HepG2 (cell line): ENCODE data around the gene RNF183. TPM values are rescaled to one million over a fixed set of nuclear protein-coding genes. Genes with fewer than 3 reads are reported as not detected.

Experiments
- ATAC-seq: fragments of 200-7000 bp; cut with Tn5 transposase; 3 replicates; pipeline ENCODE4 v1.9.1; 2020; ENCODE audit warnings: mild to moderate bottlenecking, moderate library complexity
- BruUV-seq: library from RNA; stranded (reverse); fragments of 400-500 nt; replicated peaks from 2 replicates; lab custom pipeline; 2021; lab: Mats Ljungman, UMichigan
- CTCF ChIA-PET: fragments of 300-600 bp; formaldehyde crosslinking; extraction: SDS; loops from one replicate; lab custom pipeline; 2021; ENCODE audit warnings: low total read pairs, inconsistent platforms, low intra/inter-chr PET ratio; lab: Yijun Ruan, JAX
- POLR2A ChIA-PET: fragments of 350-600 bp; sonication (Branson Sonifier 250); formaldehyde crosslinking; loops from one replicate; lab custom pipeline; 2020; ENCODE audit warnings: antibody characterized with exemption, inconsistent platforms; lab: Yijun Ruan, JAX
- DNase-seq: peaks from one replicate; pipeline ENCODE4 v3.0.0-alpha.2; 2015; ENCODE audit warnings: low spot score
- FAIRE-seq: peaks from 3 replicates; lab custom pipeline; 2011; peaks lifted over from hg19 to GRCh38; lab: Jason Lieb, UNC
- H2AFZ ChIP-seq: one replicate; pipeline ENCODE4 v1.6.1; 2011; ENCODE audit warnings: low read length, inconsistent platforms
- H3K27ac ChIP-seq: fragments of 300-600 bp; 3 replicates; pipeline ENCODE4 v1.8.0; 2011; ENCODE audit warnings: mixed run types, mild to moderate bottlenecking, mixed read lengths, low read length, inconsistent platforms; ENCODE audit not compliant: insufficient read depth; ENCODE audit errors: extremely low read length
- H3K27me3 ChIP-seq, 2 experiments: fragments of 200-600 bp in 1 of 2; 2 replicates in 1 of 2; 3 replicates in 1 of 2; pipeline versions ENCODE4 v1.6.0 to v1.8.0; 2011; ENCODE audit warnings: low read length in 2 of 2, mild to moderate bottlenecking in 2 of 2, moderate library complexity in 2 of 2, inconsistent platforms in 1 of 2; ENCODE audit not compliant: insufficient read depth in 2 of 2, control insufficient read depth in 1 of 2
- H3K36me3 ChIP-seq, 2 experiments: fragments of 200-600 bp in 1 of 2; replicated peaks in 1 of 2; 2 replicates in 1 of 2; 3 replicates in 1 of 2; pipeline versions ENCODE4 v1.5.1 to v1.8.0; 2011; ENCODE audit warnings: low read length in 2 of 2, inconsistent platforms in 1 of 2; ENCODE audit not compliant: insufficient read depth in 2 of 2, control insufficient read depth in 1 of 2
- H3K4me1 ChIP-seq: 2 replicates; pipeline ENCODE4 v1.5.1; 2012; ENCODE audit warnings: low read length, inconsistent platforms; ENCODE audit not compliant: insufficient read depth
- H3K4me2 ChIP-seq: 2 replicates; pipeline ENCODE4 v1.6.0; 2011; ENCODE audit warnings: low read depth, low read length, inconsistent platforms
- H3K4me3 ChIP-seq, 3 experiments: fragments of 200-600 bp in 1 of 3; sonication (generic), shearing (Covaris generic) in 1 of 3; replicated peaks in 1 of 3; 2 replicates each; pipeline ENCODE4 v1.5.1; 2011 to 2016; ENCODE audit warnings: low read length in 3 of 3, inconsistent platforms in 2 of 3, low read depth in 2 of 3, mild to moderate bottlenecking in 2 of 3, control low read depth in 1 of 3, mixed read lengths in 1 of 3; ENCODE audit not compliant: insufficient read depth in 1 of 3
- H3K79me2 ChIP-seq: one replicate; pipeline ENCODE4 v1.6.1; 2011; ENCODE audit warnings: low read length, inconsistent platforms; ENCODE audit not compliant: insufficient read depth
- H3K9ac ChIP-seq: 2 replicates; pipeline ENCODE4 v1.6.0; 2011; ENCODE audit warnings: mild to moderate bottlenecking, low read depth, low read length, inconsistent platforms; ENCODE audit not compliant: insufficient read depth
- H3K9me3 ChIP-seq: 2 replicates; pipeline ENCODE4 v1.5.1; 2012; ENCODE audit warnings: mild to moderate bottlenecking, low read length
- H4K20me1 ChIP-seq: 2 replicates; pipeline ENCODE4 v1.6.0; 2011; ENCODE audit warnings: inconsistent platforms, mild to moderate bottlenecking, low read length, moderate library complexity; ENCODE audit not compliant: insufficient read depth
- ATAD3A ChIP-seq: sonication (generic); formaldehyde crosslinking; IDR thresholded peaks from 2 replicates; pipeline ENCODE4 v1.4.0; 2020; ENCODE audit warnings: missing genetic modification reagents
- CBX1 ChIP-seq: IDR thresholded peaks from one replicate; pipeline ENCODE4 v1.6.1; 2016; ENCODE audit warnings: antibody characterized with exemption, low read depth
- ELF3 ChIP-seq: IDR thresholded peaks from 2 replicates; pipeline ENCODE4 v1.6.1; 2016; ENCODE audit warnings: missing genetic modification reagents, missing compliant biosample characterization
- NCOR1 ChIP-seq: fragments of 200-600 bp; sonication (generic); IDR thresholded peaks from 2 replicates; pipeline ENCODE4 v1.7.0; 2017; ENCODE audit warnings: antibody characterized with exemption, low read length, borderline replicate concordance
- POLR2A ChIP-seq, 2 experiments: IDR thresholded peaks; 2 replicates each; pipeline ENCODE4 v1.6.1; 2011; ENCODE audit warnings: low read depth in 2 of 2, low read length in 2 of 2, mild to moderate bottlenecking in 1 of 2, moderate library complexity in 1 of 2; ENCODE audit not compliant: insufficient read depth in 1 of 2
- RFXANK ChIP-seq: IDR thresholded peaks from 2 replicates; pipeline ENCODE4 v1.6.1; 2016
- SMARCE1 ChIP-seq: fragments of 450-650 bp; IDR thresholded peaks from 2 replicates; pipeline ENCODE4 v1.6.1; 2017; ENCODE audit warnings: borderline replicate concordance
- ZFY ChIP-seq: sonication (generic); formaldehyde crosslinking; IDR thresholded peaks from 2 replicates; pipeline ENCODE4 v1.4.0; 2020; ENCODE audit warnings: missing genetic modification reagents
- ZKSCAN5 ChIP-seq: sonication (generic); formaldehyde crosslinking; IDR thresholded peaks from 2 replicates; pipeline ENCODE4 v1.5.1; 2020; ENCODE audit warnings: mild to moderate bottlenecking, missing genetic modification reagents
- ZNF326 ChIP-seq: sonication (generic); formaldehyde crosslinking; IDR thresholded peaks from 2 replicates; pipeline ENCODE4 v1.4.0; 2020; ENCODE audit warnings: missing genetic modification reagents, borderline replicate concordance
- ZNF709 ChIP-seq: sonication (generic); formaldehyde crosslinking; IDR thresholded peaks from 2 replicates; pipeline ENCODE4 v1.5.0; 2020; ENCODE audit warnings: mild to moderate bottlenecking, missing genetic modification reagents
- ZNF766 ChIP-seq: sonication (generic); formaldehyde crosslinking; IDR thresholded peaks from 2 replicates; pipeline ENCODE4 v1.5.0; 2020; ENCODE audit warnings: missing genetic modification reagents, borderline replicate concordance
- ZSCAN9 ChIP-seq: IDR thresholded peaks from 2 replicates; pipeline ENCODE4 v1.6.1; 2016; ENCODE audit warnings: borderline replicate concordance
- WGBS: methylation state at CpG from one replicate; pipeline ENCODE4 v1.1.6; 2017; ENCODE audit warnings: low lambda C conversion rate; 5-methylcytosine and 5-hydroxymethylcytosine counted together
- in situ Hi-C: cut with HindIII; loops from 2 replicates; pipeline ENCODE4 v1.10.0; 2017; ENCODE audit warnings: low pct_unique_long_range_greater_than_20kb; ENCODE audit not compliant: extremely low pct_ligation_motif_present
- intact Hi-C: fragments of 100-400 bp; cut with micrococcal nuclease; formaldehyde crosslinking; loops from one replicate; pipeline ENCODE4 v1.10.0; 2022; ENCODE audit not compliant: unreplicated experiment
- polyA plus RNA-seq, 8 experiments: library from polyadenylated mRNA; depleted of rRNA in 3 of 8; stranded (reverse) in 7 of 8; unstranded in 1 of 8; fragments of >200 nt; fragmentation: Illumina TruSeq in 4 of 8; extraction: Trizol in 4 of 8; gene quantifications; 2 replicates each; pipeline versions ENCODE4 v1.2.1 to v1.2.3, GENCODE V29; 2011 to 2016; ENCODE audit warnings: low read depth in 4 of 8, missing spikeins in 1 of 8, mixed read lengths in 1 of 8; ENCODE audit not compliant: insufficient read depth in 1 of 8
- total RNA-seq, 5 experiments: library from RNA; depleted of rRNA; stranded (reverse); fragments of >200 nt; fragmentation: Illumina TruSeq; extraction: Trizol; gene quantifications; 2 replicates each; pipeline ENCODE4 v1.2.3, GENCODE V29; 2016; ENCODE audit warnings: low read depth in 1 of 5
- TF ChIP-seq, protein P1 (sequence below): sonication (generic); formaldehyde crosslinking; IDR thresholded peaks from 2 replicates; pipeline ENCODE4 v1.4.0; 2020; ENCODE audit warnings: missing genetic modification reagents, borderline replicate concordance

RNF183 gene
- total and polyA plus RNA-seq, 2 of the 13 experiments (the other 11 are each of a cell fraction or from before 2014, with no cell fraction given) = 0.13 to 6.5 TPM

DNA sequence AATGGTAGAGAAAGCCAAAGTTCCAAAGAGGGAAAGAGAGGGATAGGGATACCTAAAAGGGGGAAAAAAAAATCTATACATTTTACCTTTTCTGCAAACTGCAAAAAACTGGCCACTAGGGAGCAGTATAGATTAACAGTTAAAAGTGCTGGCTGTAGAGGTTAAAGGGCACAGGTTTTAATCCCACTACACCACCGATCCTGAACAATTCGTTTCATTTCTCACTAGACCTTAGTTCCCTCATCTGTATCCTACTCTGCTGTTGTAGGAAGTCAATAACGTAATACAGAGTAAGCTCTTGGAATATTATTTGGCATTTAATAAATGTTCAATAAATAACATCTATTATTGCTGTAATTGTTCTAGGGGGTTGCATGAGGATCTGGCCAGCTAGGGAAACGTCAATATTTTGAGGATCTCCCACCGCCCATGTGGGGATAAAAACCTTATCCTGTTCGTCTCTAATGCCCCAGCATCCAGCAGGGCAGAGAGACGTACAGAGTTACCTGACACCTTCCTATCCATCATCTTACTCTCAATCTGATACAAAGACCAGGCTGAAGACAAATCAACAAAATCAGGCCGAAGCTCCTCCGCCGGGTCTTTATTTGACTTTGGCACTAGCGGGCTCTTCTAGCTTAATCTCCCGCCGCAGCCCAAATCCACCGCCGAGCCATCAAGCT is 28.6 kb downstream of the RNF183 start (continued):
- TF ChIP-seq ZNF766 (CRISPR knock-in tag) = no peak
- peak; percentile 34; the same call in 1 of the 2 replicates for TF ChIP-seq ELF3 (CRISPR knock-in tag)
- TF ChIP-seq CBX1 = no peak
- TF ChIP-seq SMARCE1 = no peak

DNA sequence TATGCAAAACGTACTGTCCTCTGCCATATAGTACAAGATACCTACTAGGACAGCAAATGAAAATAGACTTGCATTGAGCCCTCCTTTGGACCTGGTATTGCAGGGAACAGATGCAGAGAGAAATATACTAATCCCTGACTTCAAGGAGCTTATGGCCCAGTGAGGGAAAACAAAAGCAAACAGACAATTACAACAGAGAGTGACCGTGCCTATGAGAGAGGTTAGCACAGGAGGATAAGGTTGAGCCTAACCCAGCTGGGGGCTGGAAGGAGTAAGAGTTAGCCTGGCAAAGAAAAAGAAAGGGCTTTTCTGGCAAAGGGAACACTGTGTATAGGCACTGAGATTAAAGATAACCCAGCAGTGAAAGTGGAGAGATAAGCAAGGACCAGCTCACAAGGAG is 33.3 kb downstream of the RNF183 start:
- in situ Hi-C loops = loop anchor here (5.0 kb wide), 1 partner anchor 387 kb away; no protein-coding TSS in a partner anchor
- WGBS = 97% methylated on average over 2 of the region's 2 CpGs

DNA sequence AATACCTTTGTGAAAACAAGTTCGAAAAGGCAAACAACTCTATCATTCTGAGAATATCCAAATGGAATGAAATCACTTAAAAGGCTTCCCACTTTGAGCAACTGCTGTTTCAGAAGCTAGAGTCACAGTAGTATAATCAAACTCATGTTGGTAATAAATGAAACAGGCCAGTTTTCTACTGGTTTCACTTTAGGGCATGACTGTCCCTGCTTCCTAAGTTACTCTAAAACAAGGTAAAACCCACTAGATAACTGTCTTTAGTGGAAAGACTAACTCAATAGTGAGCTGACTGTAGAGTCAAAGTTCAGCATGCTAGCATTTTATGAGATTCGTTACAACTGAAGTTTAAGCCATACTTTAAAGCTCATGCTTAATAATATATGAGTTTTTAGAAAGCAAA is 33.8 kb downstream of the RNF183 start:
- Histone ChIP-seq H3K27me3 (no peaks in the 10 kb centered on the region), H3K36me3 (peaks cover 16 to 51% of the 10 kb centered on the region in 2 experiments), H3K27ac (no peak overlapping the region), H3K9me3 (no peaks in the 10 kb centered on the region), H2AFZ (no peak overlapping the region), H3K79me2 (peaks cover 7% of the 10 kb centered on the region), H3K4me1 (peaks cover 10% of the 10 kb centered on the region), H3K4me2 (no peak overlapping the region), H3K4me3 (no peak overlapping the region), H3K9ac (no peak overlapping the region), H4K20me1 (no peaks in the 10 kb centered on the region; the same call in 1 of the 2 replicates)
- CTCF ChIA-PET = no interaction called here
- 89% methylated on average over 2 of the region's 2 CpGs for WGBS
- FAIRE-seq (no peak), DNase-seq (no peak), ATAC-seq (no peak)
- no TSS peak for BruUV-seq
- intact Hi-C loops (no loop called here), in situ Hi-C loops (no loop called here)
- POLR2A ChIA-PET = no interaction called here
- TF ChIP-seq ZSCAN9 (CRISPR knock-in tag) = no peak
- TF ChIP-seq, protein P1, sequence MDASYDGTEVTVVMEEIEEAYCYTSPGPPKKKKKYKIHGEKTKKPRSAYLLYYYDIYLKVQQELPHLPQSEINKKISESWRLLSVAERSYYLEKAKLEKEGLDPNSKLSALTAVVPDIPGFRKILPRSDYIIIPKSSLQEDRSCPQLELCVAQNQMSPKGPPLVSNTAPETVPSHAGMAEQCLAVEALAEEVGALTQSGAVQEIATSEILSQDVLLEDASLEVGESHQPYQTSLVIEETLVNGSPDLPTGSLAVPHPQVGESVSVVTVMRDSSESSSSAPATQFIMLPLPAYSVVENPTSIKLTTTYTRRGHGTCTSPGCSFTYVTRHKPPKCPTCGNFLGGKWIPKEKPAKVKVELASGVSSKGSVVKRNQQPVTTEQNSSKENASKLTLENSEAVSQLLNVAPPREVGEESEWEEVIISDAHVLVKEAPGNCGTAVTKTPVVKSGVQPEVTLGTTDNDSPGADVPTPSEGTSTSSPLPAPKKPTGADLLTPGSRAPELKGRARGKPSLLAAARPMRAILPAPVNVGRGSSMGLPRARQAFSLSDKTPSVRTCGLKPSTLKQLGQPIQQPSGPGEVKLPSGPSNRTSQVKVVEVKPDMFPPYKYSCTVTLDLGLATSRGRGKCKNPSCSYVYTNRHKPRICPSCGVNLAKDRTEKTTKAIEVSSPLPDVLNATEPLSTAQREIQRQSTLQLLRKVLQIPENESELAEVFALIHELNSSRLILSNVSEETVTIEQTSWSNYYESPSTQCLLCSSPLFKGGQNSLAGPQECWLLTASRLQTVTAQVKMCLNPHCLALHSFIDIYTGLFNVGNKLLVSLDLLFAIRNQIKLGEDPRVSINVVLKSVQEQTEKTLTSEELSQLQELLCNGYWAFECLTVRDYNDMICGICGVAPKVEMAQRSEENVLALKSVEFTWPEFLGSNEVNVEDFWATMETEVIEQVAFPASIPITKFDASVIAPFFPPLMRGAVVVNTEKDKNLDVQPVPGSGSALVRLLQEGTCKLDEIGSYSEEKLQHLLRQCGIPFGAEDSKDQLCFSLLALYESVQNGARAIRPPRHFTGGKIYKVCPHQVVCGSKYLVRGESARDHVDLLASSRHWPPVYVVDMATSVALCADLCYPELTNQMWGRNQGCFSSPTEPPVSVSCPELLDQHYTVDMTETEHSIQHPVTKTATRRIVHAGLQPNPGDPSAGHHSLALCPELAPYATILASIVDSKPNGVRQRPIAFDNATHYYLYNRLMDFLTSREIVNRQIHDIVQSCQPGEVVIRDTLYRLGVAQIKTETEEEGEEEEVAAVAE (CRISPR knock-in tag) = no peak
- TF ChIP-seq ZNF709 = no peak
- TF ChIP-seq ZNF326 (CRISPR knock-in tag) = no peak
- TF ChIP-seq NCOR1 = no peak
- TF ChIP-seq ZKSCAN5 (CRISPR knock-in tag) = no peak
- no peak for TF ChIP-seq ATAD3A (CRISPR knock-in tag)
- TF ChIP-seq ZFY (CRISPR knock-in tag) = no peak
- no peak for TF ChIP-seq RFXANK (CRISPR knock-in tag)

More for the DNA sequence above, 33.3 kb downstream of the RNF183 start:
- Histone ChIP-seq H3K4me1 (peaks cover 11% of the 10 kb centered on the region), H3K9ac (no peak overlapping the region), H4K20me1 (no peaks in the 10 kb centered on the region; the same call in 1 of the 2 replicates), H3K27ac (no peak overlapping the region), H2AFZ (no peak overlapping the region), H3K4me3 (no peak overlapping the region), H3K4me2 (no peak overlapping the region), H3K79me2 (peaks cover 12% of the 10 kb centered on the region), H3K36me3 (peaks cover 16 to 51% of the 10 kb centered on the region in 2 experiments), H3K27me3 (no peaks in the 10 kb centered on the region; a peak in 1 of 5 replicates), H3K9me3 (no peaks in the 10 kb centered on the region)
- POLR2A ChIA-PET = no interaction called here
- BruUV-seq = no TSS peak
- intact Hi-C loops = loop anchor here (10.0 kb wide), 2 partner anchors 135 to 385 kb away; partner anchors contain the start of gene ALAD
- no peak for DNase-seq
- no peak for ATAC-seq
- no peak for TF ChIP-seq POLR2A (IDR thresholded peaks at IDR 0.05; ENCODE audit: insufficient read depth in 1 of 2, low read depth in 2 of 2, low read length in 2 of 2)
- CTCF ChIA-PET = no interaction called here
- no peak for FAIRE-seq
